Ectodermal cell (in vitro differentiated cells): Measurements from ENCODE around the gene SLC24A4.

ENCODE experiments used
- H3K27ac ChIP-seq: 2 replicates; pipeline ENCODE4 v1.7.0; 2013; ENCODE audit warnings: mild to moderate bottlenecking, low read depth, low read length; ENCODE audit not compliant: insufficient read depth, poor library complexity, severe bottlenecking
- H3K27me3 ChIP-seq: 2 replicates; pipeline ENCODE4 v1.7.0; 2013; ENCODE audit warnings: mild to moderate bottlenecking, low read length; ENCODE audit not compliant: insufficient read depth, control insufficient read depth, poor library complexity, severe bottlenecking
- H3K36me3 ChIP-seq: one replicate; pipeline ENCODE4 v1.7.0; 2013; ENCODE audit warnings: low read length; ENCODE audit not compliant: control insufficient read depth, insufficient read depth
- H3K4me1 ChIP-seq: one replicate; pipeline ENCODE4 v1.7.0; 2013; ENCODE audit warnings: low read length; ENCODE audit not compliant: control insufficient read depth, insufficient read depth
- H3K4me3 ChIP-seq: 2 replicates; pipeline ENCODE4 v1.7.0; 2013; ENCODE audit warnings: low read depth, low read length, control low read depth; ENCODE audit not compliant: insufficient read depth
- H3K9me3 ChIP-seq: 2 replicates; pipeline ENCODE4 v1.7.0; 2013; ENCODE audit warnings: mild to moderate bottlenecking, low read length, moderate library complexity; ENCODE audit not compliant: control insufficient read depth
- WGBS, 2 experiments: methylation state at CpG; one replicate each; pipeline ENCODE4 v1.1.7; 2013; ENCODE audit warnings: missing lambda C conversion rate in 2 of 2; 5-methylcytosine and 5-hydroxymethylcytosine counted together

Gene SLC24A4

DNA sequence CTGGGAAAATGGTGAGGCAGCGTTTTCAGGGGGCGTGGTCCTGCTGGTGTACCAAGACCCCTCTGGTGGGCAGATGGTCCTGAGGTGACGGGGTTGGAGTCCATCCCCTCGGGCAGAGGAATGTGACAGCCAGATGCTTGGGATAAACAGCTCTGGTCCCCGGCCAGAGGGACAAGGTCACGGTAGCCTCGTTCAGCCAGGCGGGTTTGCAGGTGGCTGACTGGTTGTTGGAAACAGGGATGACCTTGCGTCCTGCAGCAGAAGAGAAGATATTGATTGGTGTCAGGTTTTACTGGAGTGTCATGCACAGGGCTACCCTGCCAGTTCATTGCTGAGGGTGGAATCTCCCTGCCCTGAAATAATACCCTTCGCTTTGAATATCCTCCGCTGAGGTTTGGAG lies 43.3 kb downstream of the SLC24A4 start:
- Histone ChIP-seq H3K36me3 (no peaks in the 10 kb centered on the region), H3K27me3 (no peaks in the 10 kb centered on the region), H3K27ac (no peak overlapping the region), H3K9me3 (no peaks in the 10 kb centered on the region), H3K4me1 (no peaks in the 10 kb centered on the region), H3K4me3 (no peak overlapping the region)
- WGBS, 2 experiments = 89 to 90% methylated on average over 11 of the region's 11 CpGs

DNA sequence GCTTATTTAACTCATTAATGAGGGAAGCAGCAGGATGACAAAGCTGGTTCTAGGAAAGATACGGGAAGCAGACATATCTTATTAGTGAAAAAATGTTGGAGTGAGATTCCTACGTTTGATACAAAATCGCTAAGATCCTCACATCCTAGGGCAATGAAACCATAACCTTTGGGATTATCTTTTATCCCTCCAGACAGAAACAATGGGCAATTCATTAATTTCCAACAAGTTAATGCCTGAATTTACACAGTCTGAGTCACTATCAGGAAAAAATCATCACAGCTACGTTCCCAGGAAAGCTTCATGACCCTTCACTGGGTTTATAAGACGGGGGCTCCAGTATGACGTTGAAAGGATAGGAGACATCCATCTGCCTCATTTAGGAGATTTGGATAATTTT lies 45.0 kb downstream of the SLC24A4 start:
- Histone ChIP-seq H3K27me3 (no peaks in the 10 kb centered on the region), H3K4me1 (no peaks in the 10 kb centered on the region), H3K27ac (no peak overlapping the region), H3K4me3 (no peak overlapping the region), H3K9me3 (no peaks in the 10 kb centered on the region), H3K36me3 (no peaks in the 10 kb centered on the region)
- 93 to 96% methylated on average over 5 to 6 of the region's 6 CpGs for WGBS, 2 experiments

DNA sequence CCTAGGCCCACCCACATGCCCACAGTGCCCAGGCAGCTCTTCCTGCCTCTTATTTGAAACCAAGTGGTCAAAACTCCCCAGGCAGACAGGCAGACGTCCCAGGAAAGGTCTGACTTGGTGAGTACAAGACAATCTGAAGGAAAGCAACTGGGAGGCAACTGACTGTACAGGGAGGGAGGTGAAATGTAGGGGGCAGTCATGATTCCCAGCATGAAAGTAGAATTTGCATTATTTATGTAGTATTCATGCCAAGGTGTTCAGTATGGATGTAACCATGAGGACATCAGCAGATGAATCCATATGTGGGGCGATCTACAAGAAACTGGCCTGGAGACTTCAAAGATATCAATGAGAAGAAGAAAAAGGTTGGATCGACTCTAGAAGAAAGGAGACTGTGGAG lies 46.1 kb downstream of the SLC24A4 start:
- Histone ChIP-seq H3K27ac (no peak overlapping the region), H3K9me3 (no peaks in the 10 kb centered on the region), H3K4me1 (no peaks in the 10 kb centered on the region), H3K27me3 (no peaks in the 10 kb centered on the region), H3K4me3 (no peak overlapping the region), H3K36me3 (no peaks in the 10 kb centered on the region)
- 91 to 94% methylated on average over 3 of the region's 3 CpGs for WGBS, 2 experiments

DNA sequence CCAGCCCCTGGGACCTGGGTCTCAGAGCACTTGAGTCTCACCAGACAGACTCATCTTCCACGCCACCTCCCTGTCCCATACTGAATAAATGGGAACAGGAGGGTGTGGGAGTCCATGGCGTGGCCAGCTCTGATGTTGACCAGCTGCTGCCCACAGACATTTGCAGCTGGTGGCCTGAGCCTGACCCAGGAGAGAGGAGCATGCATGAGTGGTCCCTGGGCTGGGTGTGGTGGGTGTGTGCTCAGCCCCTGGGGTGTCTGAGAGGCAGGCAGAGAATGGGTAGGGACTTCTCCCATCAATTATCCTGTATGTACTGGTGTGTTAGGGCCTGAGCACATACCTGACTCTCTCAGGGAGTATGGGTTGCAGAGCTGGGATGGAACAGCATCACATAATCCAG lies 49.3 kb downstream of the SLC24A4 start:
- H3K4me1 ChIP-seq = no peaks in the 10 kb centered on the region
- no peak overlapping the region for H3K4me3 ChIP-seq
- H3K9me3 ChIP-seq = no peaks in the 10 kb centered on the region
- 83 to 91% methylated on average over 2 of the region's 2 CpGs for WGBS, 2 experiments
- no peak overlapping the region for H3K27ac ChIP-seq
- H3K36me3 ChIP-seq = no peaks in the 10 kb centered on the region
- H3K27me3 ChIP-seq = no peaks in the 10 kb centered on the region

DNA sequence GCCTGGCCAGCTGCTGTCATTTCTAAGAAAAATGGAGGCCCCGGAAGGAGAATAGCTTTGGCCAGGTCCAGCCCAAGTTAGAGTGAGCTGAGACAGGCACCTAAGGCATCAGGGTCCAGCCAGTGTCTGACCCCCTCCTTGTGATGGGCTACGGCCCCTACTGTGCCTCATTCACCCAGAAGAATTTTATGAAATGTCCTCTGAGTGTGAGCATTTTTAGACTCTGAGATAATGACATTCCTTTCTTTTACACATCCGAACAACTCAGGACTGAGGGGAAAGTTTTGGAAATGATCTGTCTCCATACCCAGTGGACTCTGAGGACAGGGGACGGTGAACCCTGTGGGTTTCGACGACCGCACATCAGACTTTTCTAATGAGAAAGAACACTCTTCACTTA lies 50.4 kb downstream of the SLC24A4 start:
- no peaks in the 10 kb centered on the region for H3K27me3 ChIP-seq
- H3K36me3 ChIP-seq = no peaks in the 10 kb centered on the region
- no peak overlapping the region for H3K27ac ChIP-seq
- WGBS, 2 experiments = 88 to 94% methylated on average over 7 of the region's 7 CpGs
- no peak overlapping the region for H3K4me3 ChIP-seq
- H3K9me3 ChIP-seq = no peaks in the 10 kb centered on the region
- H3K4me1 ChIP-seq = no peaks in the 10 kb centered on the region

DNA sequence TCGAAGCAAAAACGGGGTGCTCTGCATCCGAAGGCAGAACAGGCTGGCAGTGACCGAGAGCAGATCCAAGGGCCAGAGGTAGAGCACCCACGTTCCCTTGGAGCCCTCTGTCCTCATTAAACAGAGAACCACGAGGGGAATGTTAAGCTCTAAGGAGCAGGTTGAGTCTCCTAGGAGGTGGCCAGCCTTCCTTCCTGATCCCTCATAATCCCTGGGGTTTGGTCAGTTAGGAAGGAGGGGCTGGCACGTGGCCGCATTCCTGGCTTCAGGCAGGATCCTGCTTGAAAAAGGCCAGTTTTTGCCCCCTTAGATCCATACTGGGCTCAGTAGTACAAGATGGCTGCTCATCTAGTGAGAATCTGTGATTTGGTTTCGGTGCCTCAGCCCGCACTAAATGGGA lies 57.2 kb downstream of the SLC24A4 start:
- Histone ChIP-seq H3K36me3 (no peaks in the 10 kb centered on the region), H3K4me1 (peaks cover 3% of the 10 kb centered on the region), H3K9me3 (no peaks in the 10 kb centered on the region), H3K27me3 (no peaks in the 10 kb centered on the region), H3K27ac (no peak overlapping the region), H3K4me3 (no peak overlapping the region)
- 83 to 90% methylated on average over 10 of the region's 10 CpGs for WGBS, 2 experiments

DNA sequence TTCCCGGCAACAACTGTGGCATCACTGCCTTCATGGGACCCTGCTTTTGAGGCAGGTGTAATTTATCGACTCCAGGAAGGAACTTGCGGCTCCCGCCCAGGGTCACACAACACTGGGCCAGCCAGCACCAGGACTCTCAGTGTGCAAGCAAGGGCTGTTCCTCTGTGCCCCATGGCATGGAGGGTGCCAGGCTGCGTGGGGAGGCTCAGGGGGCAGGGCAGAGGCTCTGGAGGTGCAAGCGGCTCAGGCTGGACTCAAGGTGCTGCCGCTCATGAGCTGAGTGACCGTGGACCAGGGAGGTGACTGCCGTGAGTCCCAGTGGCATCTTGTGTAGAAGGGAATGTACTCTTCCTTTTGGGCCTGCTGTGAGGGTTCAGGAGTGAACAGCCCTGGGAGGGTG lies 57.6 kb downstream of the SLC24A4 start:
- Histone ChIP-seq H3K27me3 (no peaks in the 10 kb centered on the region), H3K9me3 (no peaks in the 10 kb centered on the region), H3K4me1 (peaks cover 3% of the 10 kb centered on the region), H3K27ac (no peak overlapping the region), H3K36me3 (no peaks in the 10 kb centered on the region), H3K4me3 (no peak overlapping the region)
- 93 to 96% methylated on average over 9 of the region's 9 CpGs for WGBS, 2 experiments

DNA sequence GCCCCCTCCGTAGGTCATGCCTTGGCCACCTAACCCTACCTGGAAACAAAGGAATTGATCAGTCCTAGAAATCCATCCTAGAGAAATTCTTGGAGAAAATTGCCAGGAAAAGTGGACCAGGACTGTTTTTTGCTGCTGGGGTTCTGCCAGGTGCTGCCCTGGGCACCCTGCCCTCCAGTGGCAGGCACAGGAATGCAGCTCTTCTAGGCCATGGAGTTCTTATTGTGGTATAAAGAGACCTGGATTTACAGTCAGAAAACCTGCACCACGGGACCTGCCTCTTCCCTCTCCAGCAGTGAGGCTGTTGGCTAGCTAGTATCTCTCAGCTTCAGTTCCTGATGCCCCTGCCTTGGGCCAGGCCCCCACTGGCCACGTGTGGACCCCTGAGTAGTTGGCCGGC lies 59.7 kb downstream of the SLC24A4 start:
- WGBS, 2 experiments = 78 to 82% methylated on average over 4 of the region's 4 CpGs
- Histone ChIP-seq H3K27me3 (no peaks in the 10 kb centered on the region), H3K4me1 (peaks cover 3% of the 10 kb centered on the region), H3K27ac (no peak overlapping the region), H3K4me3 (no peak overlapping the region), H3K9me3 (no peaks in the 10 kb centered on the region), H3K36me3 (no peaks in the 10 kb centered on the region)

DNA sequence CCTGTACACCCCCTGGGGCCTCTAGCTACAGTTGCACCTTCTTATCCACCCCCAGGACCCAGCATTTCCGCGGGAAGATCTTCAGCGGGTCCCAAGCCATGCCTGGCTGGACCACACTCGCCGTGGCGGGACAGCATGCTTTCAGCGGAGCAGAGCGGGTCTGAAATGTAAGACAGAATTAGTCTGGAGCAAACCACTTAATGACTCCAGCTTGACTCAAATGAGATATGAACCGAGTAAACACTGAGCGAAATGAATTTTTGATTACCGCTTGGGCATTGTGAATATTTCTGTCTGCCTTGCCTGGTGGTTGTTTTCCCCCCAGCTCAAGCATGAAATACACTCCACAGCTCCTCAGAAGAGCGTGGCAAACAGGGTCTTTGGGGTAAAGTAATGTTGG lies 60.8 kb downstream of the SLC24A4 start:
- no peak overlapping the region for H3K27ac ChIP-seq

DNA sequence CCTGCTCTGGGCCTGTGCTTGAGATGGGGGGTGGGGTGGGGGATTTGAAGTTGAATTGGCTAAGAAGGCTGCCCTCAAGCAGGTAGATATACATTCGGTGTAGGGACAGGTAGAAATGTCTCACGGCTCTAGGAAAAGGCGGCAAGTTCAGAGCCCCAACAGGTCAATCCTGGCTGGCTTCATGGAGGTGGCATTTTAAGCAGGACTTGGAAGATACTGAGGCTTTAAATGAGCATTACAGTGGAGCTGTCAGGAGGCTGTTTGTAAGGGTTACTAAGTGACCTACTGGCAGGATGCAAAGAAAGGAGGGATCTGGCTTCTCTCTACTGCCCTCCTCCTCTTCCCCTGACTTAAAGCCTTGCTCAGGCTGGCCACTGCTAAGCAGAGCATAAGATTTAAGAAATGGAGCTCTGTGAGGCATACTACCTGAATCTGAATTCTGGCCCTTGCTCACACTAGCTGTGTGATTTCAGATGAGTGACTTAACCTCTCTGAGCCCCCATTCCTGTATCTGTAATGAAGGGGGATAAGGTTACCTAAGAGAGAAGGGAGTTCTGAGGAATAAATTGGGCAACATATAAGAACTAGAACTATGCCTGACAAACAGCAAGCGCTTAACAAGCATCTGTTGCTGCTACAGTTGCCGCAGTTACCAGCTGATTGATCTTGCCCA lies 61.6 kb downstream of the SLC24A4 start:
- no peaks in the 10 kb centered on the region for H3K9me3 ChIP-seq
- H3K27ac ChIP-seq = no peak overlapping the region
- H3K36me3 ChIP-seq = no peaks in the 10 kb centered on the region
- no peak overlapping the region for H3K4me3 ChIP-seq
- WGBS, 2 experiments = 91 to 93% methylated on average over 5 of the region's 5 CpGs
- H3K4me1 ChIP-seq = peaks cover 3% of the 10 kb centered on the region
- no peaks in the 10 kb centered on the region for H3K27me3 ChIP-seq

More for the DNA sequence above, 60.8 kb downstream of the SLC24A4 start:
- Histone ChIP-seq H3K36me3 (no peaks in the 10 kb centered on the region), H3K9me3 (no peaks in the 10 kb centered on the region), H3K4me1 (peaks cover 3% of the 10 kb centered on the region), H3K4me3 (no peak overlapping the region), H3K27me3 (no peaks in the 10 kb centered on the region)
- WGBS, 2 experiments = 90 to 91% methylated on average over 11 to 12 of the region's 12 CpGs

DNA sequence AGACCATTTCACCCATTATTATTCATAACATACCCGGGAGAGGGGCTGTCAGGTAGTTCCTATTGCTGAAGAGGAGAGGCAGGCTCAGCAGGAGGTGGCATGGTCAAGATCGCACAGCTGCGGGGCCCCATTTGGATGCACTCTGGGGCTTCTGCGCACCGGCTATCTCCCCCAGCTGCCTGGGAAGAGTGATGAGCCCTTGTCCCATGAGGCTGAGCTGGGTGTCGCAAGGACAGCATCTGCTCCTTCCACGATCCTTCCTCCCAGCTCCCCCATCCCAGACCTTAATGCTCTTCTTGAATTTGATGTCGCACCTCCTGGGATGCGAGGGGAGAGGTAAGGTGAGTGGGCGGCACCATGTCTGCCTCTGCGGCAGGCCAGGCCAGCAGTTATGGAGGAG lies 62.6 kb downstream of the SLC24A4 start:
- Histone ChIP-seq H3K4me3 (no peak overlapping the region), H3K27me3 (no peaks in the 10 kb centered on the region), H3K4me1 (no peaks in the 10 kb centered on the region), H3K9me3 (no peaks in the 10 kb centered on the region), H3K27ac (no peak overlapping the region), H3K36me3 (no peaks in the 10 kb centered on the region)
- WGBS, 2 experiments = 91% methylated on average over 11 of the region's 11 CpGs
